Naive B cell (primary cell): ENCODE results near the gene CNTFR. TPM values are rescaled to one million over a fixed set of nuclear protein-coding genes. Genes with fewer than 3 reads are reported as not detected.

Experiments
- ATAC-seq, 2 donors: fragments of 150-1000 bp; cut with Tn5 transposase; 2 replicates each; pipeline ENCODE4 v1.10.0; 2021; ENCODE audit warnings: low read depth in 2 of 2, mild to moderate bottlenecking in 2 of 2, moderate library complexity in 2 of 2
- DNase-seq: peaks from one replicate; pipeline ENCODE4 v3.0.0; 2022
- H3K27ac Mint-ChIP-seq, 6 donors: one replicate each; pipeline ENCODE4 v1.8.0; 2020 to 2022; ENCODE audit warnings: mild to moderate bottlenecking in 6 of 6, mixed read lengths in 6 of 6, moderate library complexity in 5 of 6, inconsistent platforms in 2 of 6
- H3K27me3 Mint-ChIP-seq, 3 donors: one replicate each; pipeline ENCODE4 v1.8.0; 2021 to 2022; ENCODE audit warnings: mixed read lengths in 3 of 3, mild to moderate bottlenecking in 1 of 3
- H3K36me3 Mint-ChIP-seq, 2 donors: one replicate each; pipeline ENCODE4 v1.8.0; 2020 to 2022; ENCODE audit warnings: mixed read lengths in 2 of 2, inconsistent platforms in 1 of 2, mild to moderate bottlenecking in 1 of 2
- H3K4me1 Mint-ChIP-seq, 3 donors: one replicate each; pipeline ENCODE4 v1.8.0; 2020 to 2022; ENCODE audit warnings: mixed read lengths in 3 of 3, inconsistent platforms in 1 of 3, mild to moderate bottlenecking in 1 of 3, moderate library complexity in 1 of 3
- H3K4me3 Mint-ChIP-seq, 8 donors: one replicate each; pipeline ENCODE4 v1.8.0; 2020 to 2022; ENCODE audit warnings: mild to moderate bottlenecking in 8 of 8, mixed read lengths in 8 of 8, moderate library complexity in 8 of 8, inconsistent platforms in 2 of 8
- H3K9me3 Mint-ChIP-seq, 7 donors: one replicate each; pipeline ENCODE4 v1.8.0; 2020 to 2022; ENCODE audit warnings: mixed read lengths in 7 of 7, mild to moderate bottlenecking in 5 of 7, inconsistent platforms in 2 of 7, moderate library complexity in 1 of 7
- polyA plus RNA-seq, 6 donors: library from polyadenylated mRNA; unstranded; fragments of 300-500 nt; fragmentation: Illumina TruSeq; gene quantifications; one replicate each; pipeline ENCODE4 v1.2.3, GENCODE V29; 2021; ENCODE audit warnings: low read depth in 6 of 6

Gene CNTFR
- polyA plus RNA-seq, 6 donors from 2014 or later = not detected

DNA sequence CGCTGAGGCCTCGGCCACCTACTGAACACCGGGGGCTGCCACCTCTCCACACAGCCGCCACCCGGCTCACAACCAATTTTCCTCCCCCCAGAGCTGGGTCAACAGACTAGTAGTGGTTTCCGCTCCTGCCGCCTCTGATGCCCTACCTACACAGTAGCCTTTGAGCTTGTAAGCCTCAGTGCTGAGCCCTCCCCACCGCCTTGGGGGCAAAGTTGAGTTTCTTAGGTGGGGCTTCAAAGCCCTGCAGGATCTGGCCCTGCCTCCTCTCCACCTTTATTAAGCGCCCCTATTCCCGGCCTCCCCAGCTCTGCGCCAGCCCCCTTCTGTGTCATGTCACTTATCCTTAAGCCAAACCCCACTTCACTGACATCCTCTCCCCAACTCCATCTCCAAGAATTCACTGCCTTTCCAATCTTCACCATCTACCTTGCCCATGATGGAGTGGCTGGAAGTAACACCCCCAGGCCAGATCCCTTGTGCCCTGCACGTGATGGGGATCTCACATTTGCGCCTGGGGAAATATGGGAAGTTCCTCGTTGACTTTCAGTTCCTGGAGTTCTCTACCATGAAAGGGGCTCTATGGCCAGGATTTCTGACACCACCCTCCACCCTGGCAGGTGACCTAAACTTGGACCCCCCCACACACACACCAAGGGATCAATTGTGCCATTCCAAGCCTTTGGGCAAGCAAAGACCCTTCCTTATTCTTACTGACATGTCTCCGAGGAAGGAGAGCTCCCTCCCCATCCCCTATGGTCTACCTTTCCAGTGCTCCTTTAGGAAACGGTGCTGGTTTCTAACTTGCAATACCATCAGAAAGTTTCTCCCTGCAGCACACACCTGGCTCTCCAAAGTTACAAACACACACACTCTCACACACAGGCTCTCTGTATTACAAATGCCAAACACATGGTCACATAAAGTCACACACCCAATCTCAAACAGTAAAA lies 2.7 kb upstream of the CNTFR start:
- Mint-ChIP-seq H3K4me3 (peak overlapping the region; percentile 60 to 89 (median 84)), H3K9me3 (no peaks in the 10 kb centered on the region), H3K27me3 (peaks cover 53 to 86% (median 80%) of the 10 kb centered on the region in 3 donors), H3K27ac (peak overlapping the region in 2 of 6 donors; percentile 11 to 83), H3K4me1 (peaks cover 35 to 43% (median 39%) of the 10 kb centered on the region in 3 donors), H3K36me3 (no peaks in the 10 kb centered on the region)
- DNase-seq (no peak), ATAC-seq (peak; percentile 6 to 23)

DNA sequence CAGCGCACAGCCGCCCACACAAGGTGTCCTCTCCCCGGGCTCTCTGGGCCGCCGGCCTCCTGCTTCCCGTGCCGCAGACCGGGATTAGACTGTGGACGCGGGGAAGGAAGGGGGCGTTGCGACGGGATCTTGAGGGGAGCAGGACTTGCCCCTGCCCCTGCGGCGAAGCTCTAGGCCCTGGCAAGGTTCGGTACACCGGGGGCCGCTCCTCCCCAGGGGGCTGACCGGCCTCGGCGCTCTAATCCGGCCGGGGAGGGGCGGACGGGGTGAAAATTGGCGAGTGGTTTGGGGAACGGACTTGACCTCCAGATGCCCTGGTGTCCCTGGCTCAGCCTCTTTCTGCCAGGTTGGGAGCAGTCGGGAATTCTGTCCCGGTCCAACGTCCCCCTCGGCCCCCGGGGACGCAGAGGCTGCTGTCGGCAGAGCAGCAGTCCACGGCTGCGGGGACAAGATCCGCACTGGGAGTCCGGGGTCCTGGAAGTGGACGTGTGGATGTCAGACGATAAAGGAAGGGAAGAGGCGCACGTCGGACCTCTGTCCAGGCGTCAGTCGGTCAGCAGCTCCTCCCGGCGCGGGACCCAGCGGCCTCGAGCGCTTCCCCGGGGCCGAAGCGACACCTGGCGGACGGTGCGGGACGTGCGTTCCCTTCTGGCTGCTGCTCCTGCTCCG lies 1.9 kb upstream of the CNTFR start:
- DNase-seq (peak; percentile 70), ATAC-seq (peak; percentile 75 to 80)
- Mint-ChIP-seq H3K4me3 (peak overlapping the region; percentile 68 to 89 (median 84)), H3K36me3 (no peaks in the 10 kb centered on the region), H3K4me1 (peaks cover 35 to 43% (median 39%) of the 10 kb centered on the region in 3 donors), H3K27me3 (peaks cover 59 to 86% (median 80%) of the 10 kb centered on the region in 3 donors), H3K9me3 (no peaks in the 10 kb centered on the region), H3K27ac (no peak overlapping the region)

DNA sequence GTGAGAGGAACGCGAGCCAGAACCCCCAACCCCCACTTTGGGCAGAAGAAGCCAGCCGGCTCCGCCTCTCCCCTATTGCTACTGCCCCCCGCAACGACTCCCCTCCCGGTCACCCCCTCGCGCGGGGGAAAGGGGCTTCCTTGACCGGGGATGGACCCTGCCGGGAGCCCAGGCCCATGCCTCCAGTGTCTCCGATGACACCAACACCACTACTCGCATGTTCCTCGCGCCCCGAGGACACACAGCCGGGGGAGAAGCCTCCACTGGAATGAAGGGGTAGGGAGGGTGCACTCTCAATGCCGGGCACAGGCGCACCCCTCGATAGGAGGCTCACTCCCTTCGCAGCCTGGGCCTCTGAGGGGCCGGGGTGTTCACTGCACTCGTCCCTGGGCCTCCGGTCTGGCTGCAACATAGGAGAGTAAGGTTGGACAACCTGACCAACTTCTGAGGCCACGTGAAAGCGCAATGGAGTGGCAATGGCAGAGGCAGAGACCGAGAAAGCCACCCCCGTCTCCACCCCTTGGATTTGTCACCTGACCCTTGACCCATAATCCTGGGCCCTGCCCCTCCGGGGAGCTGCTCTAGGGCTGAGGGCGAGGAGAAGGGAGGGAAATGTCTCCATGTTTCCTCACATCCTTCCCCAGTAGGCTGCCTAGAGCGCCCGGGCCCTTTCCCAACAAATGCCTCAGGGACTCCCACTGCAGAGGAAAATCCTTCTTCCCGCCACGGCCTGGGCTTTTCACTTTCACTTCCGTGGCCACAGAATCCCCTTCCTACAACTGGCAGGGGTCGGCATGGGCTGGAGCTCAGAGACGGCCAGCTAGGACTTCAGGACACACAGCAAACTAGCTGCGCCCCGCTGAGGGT lies 1.1 kb upstream of the CNTFR start:
- Mint-ChIP-seq H3K27me3 (peaks cover 61 to 88% (median 81%) of the 10 kb centered on the region in 3 donors), H3K27ac (peak overlapping the region in 2 of 6 donors; percentile 60 to 69), H3K4me1 (peaks cover 40 to 48% (median 41%) of the 10 kb centered on the region in 3 donors), H3K9me3 (no peaks in the 10 kb centered on the region), H3K4me3 (peak overlapping the region; percentile 68 to 91 (median 86)), H3K36me3 (no peaks in the 10 kb centered on the region)
- DNase-seq = peak; percentile 14
- ATAC-seq = peak; percentile 10 to 12

DNA sequence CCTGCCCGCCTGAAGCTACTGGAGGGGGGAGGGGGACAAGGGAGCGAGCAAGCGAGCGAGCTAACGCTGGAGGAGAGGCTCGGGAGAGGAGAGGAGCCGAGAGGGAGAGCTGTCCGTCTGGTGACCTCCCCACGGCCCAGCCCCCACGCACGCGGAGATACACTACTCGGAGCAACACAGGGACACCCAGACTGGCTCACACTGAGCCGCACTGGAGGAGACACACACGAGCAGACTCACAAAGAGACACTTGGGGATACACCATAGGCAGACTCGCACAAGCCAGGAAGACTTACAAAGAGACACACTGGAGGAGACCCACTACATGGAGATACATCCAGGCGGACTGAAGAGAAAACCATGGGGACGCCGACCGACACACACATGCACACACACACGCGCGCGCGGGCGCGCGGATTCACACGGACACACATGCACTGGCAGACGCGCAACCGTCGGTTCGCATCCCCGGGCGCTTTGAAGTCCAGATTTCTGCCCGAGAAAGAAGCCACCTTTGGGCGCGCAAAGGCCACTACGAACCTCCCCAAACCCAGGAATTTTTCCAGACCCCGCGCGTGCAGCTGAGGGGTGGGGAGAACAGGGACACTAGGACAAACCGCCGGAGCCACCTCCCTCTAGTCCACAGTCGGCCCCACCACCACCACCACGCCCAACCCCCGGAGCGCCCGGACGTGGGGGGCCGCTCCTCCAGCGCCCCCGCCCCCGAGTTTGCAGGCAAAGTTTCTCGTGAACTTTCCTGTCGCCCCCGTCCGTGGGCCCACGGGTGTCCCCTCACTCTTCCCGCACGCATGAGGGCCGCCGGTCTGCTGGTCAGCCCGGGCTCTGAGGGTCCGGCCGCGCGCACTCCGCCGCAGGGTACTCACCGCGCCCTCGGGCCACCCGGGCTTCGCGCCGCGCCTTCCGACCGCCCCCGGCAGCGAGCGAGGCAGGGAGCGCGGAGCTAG lies 571 bp downstream of the CNTFR start:
- ATAC-seq = no peak
- no peak for DNase-seq
- H3K4me1 Mint-ChIP-seq = peaks cover 40 to 52% (median 41%) of the 10 kb centered on the region in 3 donors
- no peaks in the 10 kb centered on the region for H3K36me3 Mint-ChIP-seq
- peak overlapping the region; percentile 40 to 91 (median 84) for H3K4me3 Mint-ChIP-seq
- peak overlapping the region in 1 of 6 donors; percentile 48 for H3K27ac Mint-ChIP-seq
- H3K9me3 Mint-ChIP-seq = no peaks in the 10 kb centered on the region
- peaks cover 63 to 94% (median 87%) of the 10 kb centered on the region in 3 donors for H3K27me3 Mint-ChIP-seq

DNA sequence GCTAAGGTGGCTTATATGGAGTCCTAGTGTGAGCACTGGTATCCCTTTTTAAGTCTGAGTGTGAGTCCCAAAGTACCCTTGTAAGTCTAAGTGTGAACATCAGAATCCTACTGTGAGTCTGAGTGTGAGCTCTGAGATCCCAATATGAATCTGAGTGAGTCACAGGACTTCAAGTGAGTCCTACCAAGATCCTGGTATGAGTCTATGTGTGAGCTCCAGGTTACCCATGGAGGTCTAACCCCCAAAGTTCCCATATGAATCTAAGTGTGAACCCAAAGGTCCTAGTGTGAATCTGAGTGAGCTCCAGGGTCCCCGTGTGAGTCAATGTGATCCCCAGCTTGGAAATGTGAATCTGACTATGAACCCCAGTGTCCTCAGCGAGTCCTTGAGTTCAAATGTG lies 2.3 kb downstream of the CNTFR start:
- no peak for DNase-seq
- no peaks in the 10 kb centered on the region for H3K36me3 Mint-ChIP-seq
- no peak for ATAC-seq
- H3K27me3 Mint-ChIP-seq = peaks cover 63 to 95% (median 87%) of the 10 kb centered on the region in 3 donors
- H3K4me1 Mint-ChIP-seq = peaks cover 30 to 42% (median 32%) of the 10 kb centered on the region in 3 donors
- H3K4me3 Mint-ChIP-seq = peak overlapping the region in 1 of 8 donors; percentile 40
- H3K9me3 Mint-ChIP-seq = no peaks in the 10 kb centered on the region
- H3K27ac Mint-ChIP-seq = peak overlapping the region in 1 of 6 donors; percentile 34

DNA sequence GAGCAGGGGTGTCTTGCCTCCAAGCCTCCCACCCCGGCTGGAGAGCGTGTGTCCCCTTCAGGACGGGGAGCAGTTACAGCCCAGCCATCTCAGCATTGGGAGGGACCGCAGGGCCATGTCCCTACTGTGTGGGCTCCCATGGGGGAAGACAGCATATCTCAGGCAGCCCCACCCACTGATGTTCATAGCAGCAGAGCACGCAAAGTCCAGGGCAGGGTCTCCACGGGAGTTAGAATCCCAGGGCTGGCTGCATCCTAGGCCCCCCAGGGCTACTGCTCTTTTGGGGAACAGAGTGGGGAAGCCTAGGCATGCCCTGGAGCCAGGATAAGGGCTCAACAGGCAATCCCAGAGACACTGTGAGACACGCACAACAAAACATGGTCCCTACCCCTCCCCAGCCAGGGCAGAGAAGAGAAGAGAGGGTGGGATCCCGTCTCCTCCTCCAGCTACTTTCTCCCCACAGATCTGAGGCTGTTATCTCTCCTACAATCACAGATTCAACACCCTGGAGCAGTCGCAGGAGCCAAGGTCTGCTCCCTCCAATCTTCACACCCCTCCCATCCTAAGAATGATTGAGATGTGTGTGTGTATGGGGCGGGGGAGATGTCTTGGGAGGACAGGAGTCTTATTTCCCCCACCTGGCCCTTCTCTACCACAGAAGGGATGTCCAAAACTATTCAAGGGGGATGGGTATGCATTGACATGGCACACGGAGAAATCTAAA lies 3.4 kb downstream of the CNTFR start:
- H3K27me3 Mint-ChIP-seq = peaks cover 68 to 94% (median 92%) of the 10 kb centered on the region in 3 donors
- DNase-seq = no peak
- no peak for ATAC-seq
- H3K4me1 Mint-ChIP-seq = peaks cover 25 to 31% (median 26%) of the 10 kb centered on the region in 3 donors
- peak overlapping the region in 1 of 8 donors; percentile 40 for H3K4me3 Mint-ChIP-seq
- H3K27ac Mint-ChIP-seq = peak overlapping the region in 1 of 6 donors; percentile 25
- no peaks in the 10 kb centered on the region for H3K36me3 Mint-ChIP-seq
- H3K9me3 Mint-ChIP-seq = no peaks in the 10 kb centered on the region

DNA sequence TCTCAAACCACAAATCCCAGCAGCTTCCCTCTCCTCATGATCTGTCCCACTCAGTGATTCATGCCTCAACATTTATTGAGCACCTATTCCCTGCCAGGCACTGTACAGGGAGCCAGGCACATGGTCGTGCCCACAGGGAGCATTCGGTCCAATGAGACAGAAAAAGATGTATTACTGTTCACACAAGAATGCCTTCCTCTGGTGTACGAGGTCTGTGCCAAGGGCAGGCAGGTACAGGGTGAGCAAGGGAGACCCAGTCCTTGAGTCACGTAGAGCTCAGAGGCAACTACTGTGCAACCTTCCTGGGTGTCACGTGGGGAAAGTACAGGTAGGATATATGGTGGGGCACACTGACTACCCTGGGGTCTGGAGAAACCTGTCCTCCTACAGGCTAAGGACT lies 4.6 kb downstream of the CNTFR start:
- Mint-ChIP-seq H3K27ac (no peak overlapping the region), H3K4me3 (no peak overlapping the region), H3K4me1 (peaks cover 13 to 20% (median 18%) of the 10 kb centered on the region in 3 donors), H3K9me3 (no peaks in the 10 kb centered on the region), H3K36me3 (no peaks in the 10 kb centered on the region), H3K27me3 (peaks cover 76 to 95% (median 94%) of the 10 kb centered on the region in 3 donors)
- DNase-seq (no peak), ATAC-seq (no peak)

DNA sequence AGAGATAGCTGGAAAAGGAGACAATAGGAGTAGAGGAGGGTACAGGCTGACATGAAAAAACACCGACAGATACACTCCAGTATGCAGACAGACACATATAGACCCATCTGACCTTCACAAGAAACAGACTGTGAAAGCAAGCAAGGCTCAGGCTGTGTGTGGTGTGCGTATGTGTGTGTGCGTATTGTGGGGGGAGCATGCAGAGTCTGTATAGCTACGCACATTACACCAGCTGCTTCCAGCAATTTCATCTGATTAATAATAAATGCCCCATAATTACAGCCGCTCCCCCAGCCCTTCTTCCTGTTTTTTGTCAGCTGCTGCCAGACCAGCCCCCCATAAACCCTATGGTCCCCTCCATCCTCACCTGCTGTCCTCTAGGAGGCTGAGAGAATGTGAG lies 6.7 kb downstream of the CNTFR start:
- Mint-ChIP-seq H3K27ac (no peak overlapping the region), H3K4me1 (peaks cover 6 to 9% (median 6%) of the 10 kb centered on the region in 3 donors), H3K27me3 (peaks cover 73 to 95% (median 94%) of the 10 kb centered on the region in 3 donors), H3K36me3 (no peaks in the 10 kb centered on the region), H3K9me3 (no peaks in the 10 kb centered on the region), H3K4me3 (no peak overlapping the region)
- no peak for DNase-seq
- no peak for ATAC-seq

DNA sequence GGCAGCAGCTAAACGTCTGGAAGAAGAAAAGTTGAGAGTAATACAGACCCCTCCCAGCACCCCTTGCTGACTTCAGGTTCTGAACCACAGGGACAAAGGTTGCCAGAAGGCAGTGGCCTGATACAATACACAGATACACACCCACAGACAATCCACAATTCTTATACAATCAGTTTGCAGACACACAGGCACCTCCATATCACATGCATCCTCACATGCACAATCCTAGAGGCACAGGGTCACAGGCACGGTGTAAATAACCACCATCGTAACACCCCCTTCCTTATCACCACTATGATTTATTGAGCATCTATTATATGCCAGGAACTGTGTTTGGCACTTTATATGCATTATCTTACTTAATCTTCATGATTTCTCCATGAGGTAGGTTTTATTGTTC lies 8.2 kb downstream of the CNTFR start:
- Mint-ChIP-seq H3K4me3 (no peak overlapping the region), H3K9me3 (no peaks in the 10 kb centered on the region), H3K27ac (no peak overlapping the region), H3K4me1 (peaks cover 13 to 16% (median 16%) of the 10 kb centered on the region in 3 donors), H3K27me3 (peaks cover 65 to 95% (median 94%) of the 10 kb centered on the region in 3 donors), H3K36me3 (no peaks in the 10 kb centered on the region)
- DNase-seq (no peak), ATAC-seq (no peak)

DNA sequence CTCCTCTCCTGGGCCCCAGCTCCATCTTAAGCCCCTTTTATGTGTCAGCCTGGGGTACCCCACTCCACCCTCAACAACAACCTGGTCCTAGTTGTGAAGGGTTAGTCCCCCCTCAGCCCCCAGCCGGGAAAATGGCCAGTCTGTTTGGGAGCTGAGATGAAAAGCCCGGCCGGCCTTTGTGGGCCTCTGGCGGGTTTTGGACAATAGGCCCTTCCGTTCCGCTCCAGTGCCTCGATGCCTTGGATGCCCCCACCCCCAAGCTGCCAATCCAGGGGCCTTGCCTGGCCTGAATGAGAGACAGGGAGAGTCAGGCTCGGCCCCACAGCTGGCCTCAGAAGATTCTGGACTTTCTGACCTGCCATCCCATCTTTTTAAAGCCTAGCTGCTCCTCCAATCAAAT lies 9.2 kb downstream of the CNTFR start:
- Mint-ChIP-seq H3K36me3 (no peaks in the 10 kb centered on the region), H3K27ac (no peak overlapping the region), H3K4me3 (no peak overlapping the region), H3K9me3 (no peaks in the 10 kb centered on the region), H3K27me3 (peaks cover 63 to 95% (median 93%) of the 10 kb centered on the region in 3 donors), H3K4me1 (peaks cover 8 to 18% (median 9%) of the 10 kb centered on the region in 3 donors)
- no peak for DNase-seq
- no peak for ATAC-seq

DNA sequence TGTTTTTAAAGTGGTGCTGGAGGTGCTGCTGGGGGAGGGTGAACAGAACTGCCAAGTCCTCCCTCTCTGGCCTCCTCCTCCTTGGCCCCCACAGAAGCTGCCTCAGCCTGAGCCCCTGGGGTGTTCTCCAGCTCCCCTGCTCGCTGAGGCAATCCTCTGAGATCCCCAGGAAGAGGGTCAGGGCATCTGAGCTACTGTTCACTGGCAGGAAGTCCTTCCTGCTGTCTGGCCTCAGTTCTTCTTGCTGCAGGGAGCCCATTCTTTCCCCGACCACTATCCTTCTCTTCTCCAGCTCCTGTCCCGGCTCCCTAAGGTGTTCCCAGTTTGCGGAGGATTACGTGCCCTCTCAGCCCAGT lies 9.7 kb downstream of the CNTFR start:
- H3K9me3 Mint-ChIP-seq = no peaks in the 10 kb centered on the region
- peaks cover 63 to 95% (median 93%) of the 10 kb centered on the region in 3 donors for H3K27me3 Mint-ChIP-seq
- no peak overlapping the region for H3K4me3 Mint-ChIP-seq
- peaks cover 8 to 18% (median 8%) of the 10 kb centered on the region in 3 donors for H3K4me1 Mint-ChIP-seq
- no peaks in the 10 kb centered on the region for H3K36me3 Mint-ChIP-seq
- DNase-seq (no peak), ATAC-seq (no peak)
- H3K27ac Mint-ChIP-seq = peak overlapping the region in 1 of 6 donors; percentile 72
